Measurements from ENCODE around the gene PPIF.

- no peak for TF ChIP-seq HDGF (IDR thresholded peaks at IDR 0.05; ENCODE audit: borderline replicate concordance)
- no peak for TF ChIP-seq SP1 (IDR thresholded peaks at IDR 0.05)
- no peak for TF ChIP-seq ZNF384 (IDR thresholded peaks at IDR 0.05)
- TF ChIP-seq CTBP1 (IDR thresholded peaks at IDR 0.05; ENCODE audit: borderline replicate concordance): no peak
- TF ChIP-seq ARNT (IDR thresholded peaks at IDR 0.05): no peak
- no peak for TF ChIP-seq NFRKB (IDR thresholded peaks at IDR 0.05)
- no peak for TF ChIP-seq FOXM1 (IDR thresholded peaks at IDR 0.05; ENCODE audit: borderline replicate concordance)
These were observed 33.1 kb downstream of the PPIF start for GRCh38 chr10:79380125-79380945.
